Pancreas (tissue), 10 donors: ENCODE data around the gene PPP3R1. TPM values are rescaled to one million over a fixed set of nuclear protein-coding genes. Genes with fewer than 3 reads are reported as not detected.

Experiments
- ATAC-seq, 4 donors: fragments of 200-7000 bp; cut with Tn5 transposase; one replicate each; pipeline versions ENCODE4 v1.8.0 to v1.9.1; 2020; ENCODE audit warnings: mild to moderate bottlenecking in 4 of 4, moderate library complexity in 4 of 4
- DNase-seq, 6 donors: peaks; one replicate each; pipeline ENCODE4 v3.0.0-alpha.2; 2020
- FAIRE-seq: peaks from 2 replicates; lab custom pipeline; 2012; peaks lifted over from hg19 to GRCh38; lab: Jason Lieb, UNC
- H3K27ac ChIP-seq, 4 donors: fragments of 200-600 bp; sonication (generic); 1 replicate in 3 of 4; 2 replicates in 1 of 4; pipeline versions ENCODE4 v1.5.0 to v1.8.0; 2020
- H3K27me3 ChIP-seq, 4 donors: fragments of 200-600 bp; one replicate each; pipeline ENCODE4 v1.8.0; 2021
- H3K36me3 ChIP-seq, 3 donors: fragments of 200-600 bp; sonication (generic) in 1 of 3; one replicate each; pipeline versions ENCODE4 v1.5.0 to v1.8.0; 2020 to 2021
- H3K4me1 ChIP-seq, 3 donors: fragments of 200-600 bp; one replicate each; pipeline ENCODE4 v1.8.0; 2021
- H3K4me3 ChIP-seq, 4 donors: fragments of 200-600 bp; sonication (generic) in 2 of 4; one replicate each; pipeline versions ENCODE4 v1.5.0 to v1.8.0; 2020 to 2021
- H3K9me3 ChIP-seq, 4 donors: fragments of 200-600 bp; one replicate each; pipeline ENCODE4 v1.8.0; 2021
- WGBS, 2 donors: extraction: QIAGEN DNeasy Blood & Tissue Kit; methylation state at CpG; one replicate each; pipeline ENCODE4 v1.1.7; 2013; 5-methylcytosine and 5-hydroxymethylcytosine counted together
- intact Hi-C, 3 donors: fragments of 100-400 bp; cut with DNase I; formaldehyde crosslinking; loops; one replicate each; pipeline versions ENCODE4 v1.11.1 to v1.14.2; 2022
- polyA plus RNA-seq, 2 donors: library from polyadenylated mRNA; stranded (reverse); fragments of 200-250 nt; gene quantifications; one replicate each; pipeline ENCODE4 v1.2.3, GENCODE V29; 2013
- total RNA-seq, 6 donors: library from RNA; stranded (reverse); fragmentation: NEBNext Ultra II Directional in 4 of 6; extraction: Animal tissue kit (Norgen Biotek cat#: 25700) in 4 of 6; gene quantifications; one replicate each; pipeline versions ENCODE4 v1.2.1 to v1.2.4, GENCODE V29; 2021 to 2023
- TF ChIP-seq, protein P1 (sequence below), 4 donors: fragments of 200-600 bp; sonication (generic) in 3 of 4; IDR thresholded peaks; one replicate each; pipeline versions ENCODE4 v1.5.0 to v1.8.0; 2021; ENCODE audit warnings: antibody characterized with exemption in 4 of 4
- donor health status: healthy with polysubstance abuse.
- donor health status: DM: no; HTN: no; CAD: no; lungs with moderate emphysema.
- donor health status: DM: no; HTN: no; CAD: no.
- donor health status: control.
- donor health status: control.
- donor health status: Bipolar disorder and iron deficiency.
- donor health status: DM: yes; HTN: yes; CAD: no.
- donor health status: DM: no; HTN: no; CAD: no.
- donor health status: DM: no; HTN: no; CAD: no.
- donor health status: DM: yes; HTN: yes; CAD: no.

The PPP3R1 gene
- total and polyA plus RNA-seq, 8 donors, result 6.1 to 27.4 (median 19.6) TPM

DNA sequence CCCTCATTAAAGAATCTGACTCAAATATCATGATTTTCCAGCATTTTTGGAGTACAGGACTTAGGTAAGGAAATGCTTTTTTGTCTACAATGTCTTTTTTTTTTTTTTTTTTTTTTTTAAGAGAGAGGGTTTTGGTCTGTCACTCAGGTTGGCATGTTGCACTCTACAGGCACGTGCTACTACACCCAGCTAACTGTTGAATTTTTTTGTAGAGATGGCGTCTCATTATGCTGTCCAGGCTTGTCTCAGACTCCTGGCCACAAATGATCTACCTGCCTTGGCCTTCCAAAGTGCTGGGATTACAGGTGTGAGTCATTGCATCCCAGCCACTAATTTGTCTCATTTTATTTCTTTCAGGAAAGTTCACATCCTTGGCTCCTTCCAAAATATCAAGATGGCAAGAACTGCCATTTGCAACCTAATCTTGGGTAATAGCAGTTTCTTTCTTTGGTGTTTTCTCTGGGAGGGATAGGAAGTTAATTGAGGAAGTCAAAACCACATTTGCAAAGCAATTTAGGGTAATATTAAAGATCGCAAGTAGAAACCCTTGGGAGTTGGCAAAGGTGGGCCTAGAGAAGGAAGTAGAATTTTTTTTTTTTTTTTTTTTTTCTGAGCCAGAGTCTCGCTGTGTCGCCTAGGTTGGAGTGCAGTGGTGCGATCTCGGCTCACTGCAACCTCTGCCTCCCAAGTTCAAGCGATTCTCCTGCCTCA, 79.2 kb downstream of the PPP3R1 start:
- Histone ChIP-seq H3K4me3 (no peak overlapping the region), H3K27ac (no peak overlapping the region), H3K9me3 (no peaks in the 10 kb centered on the region), H3K4me1 (no peaks in the 10 kb centered on the region), H3K36me3 (peaks cover 0 to 5% (median 4%) of the 10 kb centered on the region in 3 donors), H3K27me3 (no peaks in the 10 kb centered on the region)
- intact Hi-C loops, result no loop called here
- DNase-seq (no peak), FAIRE-seq (no peak), ATAC-seq (no peak)
- TF ChIP-seq, protein P1, sequence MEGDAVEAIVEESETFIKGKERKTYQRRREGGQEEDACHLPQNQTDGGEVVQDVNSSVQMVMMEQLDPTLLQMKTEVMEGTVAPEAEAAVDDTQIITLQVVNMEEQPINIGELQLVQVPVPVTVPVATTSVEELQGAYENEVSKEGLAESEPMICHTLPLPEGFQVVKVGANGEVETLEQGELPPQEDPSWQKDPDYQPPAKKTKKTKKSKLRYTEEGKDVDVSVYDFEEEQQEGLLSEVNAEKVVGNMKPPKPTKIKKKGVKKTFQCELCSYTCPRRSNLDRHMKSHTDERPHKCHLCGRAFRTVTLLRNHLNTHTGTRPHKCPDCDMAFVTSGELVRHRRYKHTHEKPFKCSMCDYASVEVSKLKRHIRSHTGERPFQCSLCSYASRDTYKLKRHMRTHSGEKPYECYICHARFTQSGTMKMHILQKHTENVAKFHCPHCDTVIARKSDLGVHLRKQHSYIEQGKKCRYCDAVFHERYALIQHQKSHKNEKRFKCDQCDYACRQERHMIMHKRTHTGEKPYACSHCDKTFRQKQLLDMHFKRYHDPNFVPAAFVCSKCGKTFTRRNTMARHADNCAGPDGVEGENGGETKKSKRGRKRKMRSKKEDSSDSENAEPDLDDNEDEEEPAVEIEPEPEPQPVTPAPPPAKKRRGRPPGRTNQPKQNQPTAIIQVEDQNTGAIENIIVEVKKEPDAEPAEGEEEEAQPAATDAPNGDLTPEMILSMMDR (IDR thresholded peaks at IDR 0.05), result no peak
- 94 to 95% methylated on average over 8 of the region's 8 CpGs for WGBS, 2 donors

DNA sequence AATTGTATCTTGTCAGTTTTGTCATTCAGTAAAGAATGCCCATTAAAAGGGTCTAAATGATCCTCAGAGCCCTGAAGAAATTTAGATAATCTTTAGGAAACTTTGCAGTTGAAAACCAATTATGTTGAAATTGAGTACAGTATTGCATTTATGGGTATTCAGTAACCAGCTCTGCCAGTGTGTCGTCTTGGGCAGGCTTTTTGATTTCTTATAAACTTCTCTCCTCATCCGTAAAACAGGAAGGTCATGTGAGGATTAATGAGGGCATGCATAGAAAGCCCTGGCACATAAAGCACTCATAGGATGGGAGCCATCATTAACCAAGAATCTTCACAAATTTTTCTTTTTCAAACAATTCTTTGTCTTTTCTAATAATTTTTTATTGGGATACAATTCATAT, 79.8 kb downstream of the PPP3R1 start:
- no peak for DNase-seq
- H3K36me3 ChIP-seq, result peaks cover 0 to 5% (median 4%) of the 10 kb centered on the region in 3 donors
- H3K9me3 ChIP-seq, result no peaks in the 10 kb centered on the region
- H3K27me3 ChIP-seq, result no peaks in the 10 kb centered on the region
- no peak overlapping the region for H3K27ac ChIP-seq
- H3K4me1 ChIP-seq, result no peaks in the 10 kb centered on the region
- no peak for ATAC-seq
- no peak for FAIRE-seq
- H3K4me3 ChIP-seq, result no peak overlapping the region
- intact Hi-C loops, result no loop called here
- TF ChIP-seq, protein P1 (IDR thresholded peaks at IDR 0.05), result no peak
- WGBS, 2 donors, result 62 to 75% methylated on average over 2 of the region's 2 CpGs

DNA sequence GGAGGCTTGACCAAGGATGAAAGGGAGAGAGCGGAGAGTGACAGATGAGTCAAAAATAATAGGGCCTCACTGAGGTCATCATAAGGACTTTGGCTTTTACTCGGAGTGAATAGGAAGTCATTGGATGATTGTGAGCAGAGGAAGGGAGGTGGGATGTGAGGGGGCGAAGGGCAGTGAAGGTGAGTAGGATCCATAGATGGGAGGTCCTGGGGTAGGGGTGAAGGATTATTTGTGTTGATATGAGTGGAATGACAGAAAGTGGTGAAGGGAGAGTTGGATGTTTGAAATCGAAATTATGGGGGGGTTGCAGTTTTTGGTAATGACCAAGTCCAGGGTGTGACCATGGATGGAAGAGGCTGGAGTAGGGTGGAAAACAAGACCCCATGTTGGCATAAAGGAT, 80.6 kb downstream of the PPP3R1 start:
- 90 to 91% methylated on average over 4 of the region's 4 CpGs for WGBS, 2 donors
- no peak for FAIRE-seq
- intact Hi-C loops, result no loop called here

DNA sequence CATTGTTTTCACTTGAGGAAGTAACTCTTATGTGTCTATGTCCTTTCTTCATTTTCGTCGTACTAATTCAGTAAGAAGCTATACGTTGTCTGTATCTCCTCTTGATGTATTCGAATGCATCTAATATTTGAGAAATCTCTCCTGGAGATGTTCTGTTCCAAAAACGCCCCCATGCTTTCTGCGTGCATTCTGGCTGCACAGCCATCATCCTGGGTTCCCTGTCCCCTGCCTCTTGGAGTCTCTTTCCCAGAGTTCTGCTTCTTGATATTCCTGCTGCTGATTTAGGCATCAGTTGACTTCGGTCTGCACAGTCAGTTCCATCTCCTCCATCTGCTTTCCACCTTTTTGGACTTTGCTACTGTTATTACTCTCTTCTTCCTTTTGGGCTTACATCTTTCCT, 81.2 kb downstream of the PPP3R1 start:
- 89 to 91% methylated on average over 7 of the region's 7 CpGs for WGBS, 2 donors
- no peak for ATAC-seq
- Histone ChIP-seq H3K27me3 (no peaks in the 10 kb centered on the region), H3K9me3 (no peaks in the 10 kb centered on the region), H3K4me1 (no peaks in the 10 kb centered on the region), H3K36me3 (peaks cover 0 to 5% (median 4%) of the 10 kb centered on the region in 3 donors), H3K4me3 (no peak overlapping the region), H3K27ac (no peak overlapping the region)
- FAIRE-seq, result no peak
- TF ChIP-seq, protein P1 (IDR thresholded peaks at IDR 0.05), result no peak
- intact Hi-C loops, result no loop called here
- no peak for DNase-seq

More for the DNA sequence above, 80.6 kb downstream of the PPP3R1 start:
- Histone ChIP-seq H3K27ac (no peak overlapping the region), H3K4me1 (no peaks in the 10 kb centered on the region), H3K9me3 (no peaks in the 10 kb centered on the region), H3K27me3 (no peaks in the 10 kb centered on the region), H3K36me3 (peaks cover 0 to 5% (median 4%) of the 10 kb centered on the region in 3 donors), H3K4me3 (no peak overlapping the region)
- DNase-seq (no peak), ATAC-seq (no peak)
- TF ChIP-seq, protein P1 (IDR thresholded peaks at IDR 0.05), result no peak

DNA sequence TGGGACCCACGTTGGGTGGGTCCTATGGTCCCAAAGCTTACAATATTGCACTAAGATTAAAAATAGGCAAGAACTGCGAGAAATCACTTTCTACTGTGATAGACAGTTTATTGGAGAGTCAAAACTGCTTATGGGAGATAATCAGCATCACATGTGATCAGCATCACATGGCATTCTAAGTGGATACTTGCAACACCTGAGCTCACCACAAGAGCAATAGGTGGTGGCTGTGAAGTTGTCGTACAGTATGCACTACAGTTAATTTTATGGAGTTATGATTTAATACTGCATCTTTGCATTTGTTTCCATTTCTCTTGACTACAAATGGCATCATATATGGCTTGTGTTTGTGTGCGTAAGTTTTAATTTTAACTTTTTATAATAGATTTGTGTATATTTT, 83.0 kb downstream of the PPP3R1 start:
- WGBS, 2 donors, result 89 to 95% methylated on average over 4 of the region's 4 CpGs
- intact Hi-C loops, result no loop called here
- peaks cover 0 to 5% (median 0%) of the 10 kb centered on the region in 3 donors for H3K36me3 ChIP-seq
- no peak for ATAC-seq
- H3K27me3 ChIP-seq, result no peaks in the 10 kb centered on the region
- H3K27ac ChIP-seq, result no peak overlapping the region
- H3K9me3 ChIP-seq, result no peaks in the 10 kb centered on the region
- H3K4me3 ChIP-seq, result no peak overlapping the region
- no peak for DNase-seq
- no peaks in the 10 kb centered on the region for H3K4me1 ChIP-seq
- FAIRE-seq, result no peak
- TF ChIP-seq, protein P1 (IDR thresholded peaks at IDR 0.05), result no peak
